NT2/D1 (cell line): ENCODE data around the gene SNCAIP.

Experiments used
- DNase-seq: peaks from one replicate; pipeline ENCODE4 v3.0.0-alpha.2; 2011; ENCODE audit warnings: low read depth, low spot score
- H3K27me3 ChIP-seq: 2 replicates; pipeline ENCODE4 v1.6.0; 2011; ENCODE audit warnings: mild to moderate bottlenecking; ENCODE audit not compliant: insufficient read length, insufficient read depth
- H3K36me3 ChIP-seq: 2 replicates; pipeline ENCODE4 v1.6.1; 2011; ENCODE audit warnings: mild to moderate bottlenecking, low read length, mixed read lengths; ENCODE audit not compliant: insufficient read depth, insufficient read length
- H3K4me1 ChIP-seq: 2 replicates; pipeline ENCODE4 v1.5.1; 2011; ENCODE audit not compliant: insufficient read depth, insufficient read length
- H3K4me3 ChIP-seq: 2 replicates; pipeline ENCODE4 v1.5.1; 2011; ENCODE audit warnings: low read depth; ENCODE audit not compliant: insufficient read length
- H3K9ac ChIP-seq: 2 replicates; pipeline ENCODE4 v1.6.0; 2011; ENCODE audit warnings: low read depth; ENCODE audit not compliant: insufficient read length
- H3K9me3 ChIP-seq: 2 replicates; pipeline ENCODE4 v1.5.1; 2011; ENCODE audit warnings: mild to moderate bottlenecking, low read length; ENCODE audit not compliant: insufficient read depth
- SUZ12 ChIP-seq: IDR thresholded peaks from 2 replicates; pipeline ENCODE4 v1.6.1; 2011; ENCODE audit not compliant: insufficient read length, insufficient read depth; ENCODE audit errors: extremely low read depth
- YY1 ChIP-seq: IDR thresholded peaks from 2 replicates; pipeline ENCODE4 v1.6.1; 2011; ENCODE audit not compliant: insufficient read length, insufficient read depth
- ZNF274 ChIP-seq: IDR thresholded peaks from 2 replicates; pipeline ENCODE4 v1.6.1; 2011; ENCODE audit warnings: mild to moderate bottlenecking, low read depth, low read length

The SNCAIP gene

GRCh38 chr5:122462486-122462885, 150.4 kb downstream of the SNCAIP start:
- Histone ChIP-seq H3K4me1 (no peaks in the 10 kb centered on the region), H3K4me3 (no peak overlapping the region), H3K27me3 (no peaks in the 10 kb centered on the region), H3K9ac (no peak overlapping the region), H3K36me3 (no peaks in the 10 kb centered on the region), H3K9me3 (no peaks in the 10 kb centered on the region)
- no peak for DNase-seq
- TF ChIP-seq ZNF274 (no peak), SUZ12 (no peak), YY1 (no peak)

DNA sequence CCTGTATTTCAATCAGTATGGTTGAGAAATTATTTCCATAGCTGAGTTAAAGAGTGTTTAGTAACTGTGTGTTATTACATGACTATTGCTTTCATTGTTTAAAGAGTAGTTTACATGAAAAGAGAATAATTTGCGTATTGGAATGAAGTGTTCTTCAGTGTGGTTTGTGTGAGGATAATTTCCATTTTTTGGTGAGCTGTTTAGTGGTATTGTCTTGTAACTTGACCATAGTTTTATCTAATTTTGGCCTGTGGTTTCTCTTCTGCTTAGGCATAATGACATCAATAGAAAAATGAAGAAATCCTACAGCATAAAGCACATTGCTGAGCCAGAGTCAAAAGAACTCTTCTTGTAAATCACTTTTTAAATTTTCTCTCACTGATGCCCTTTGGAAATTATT, 151.2 kb downstream of the SNCAIP start:
- H3K9me3 ChIP-seq: no peaks in the 10 kb centered on the region
- DNase-seq: no peak
- H3K4me1 ChIP-seq: no peaks in the 10 kb centered on the region
- no peaks in the 10 kb centered on the region for H3K27me3 ChIP-seq
- TF ChIP-seq ZNF274 (no peak), SUZ12 (no peak), YY1 (no peak)
- H3K4me3 ChIP-seq: no peak overlapping the region
- no peaks in the 10 kb centered on the region for H3K36me3 ChIP-seq
- H3K9ac ChIP-seq: no peak overlapping the region

GRCh38 chr5:122464191-122464590, 152.2 kb downstream of the SNCAIP start:
- DNase-seq: no peak
- Histone ChIP-seq H3K36me3 (no peaks in the 10 kb centered on the region), H3K9me3 (no peaks in the 10 kb centered on the region), H3K9ac (no peak overlapping the region), H3K4me3 (no peak overlapping the region), H3K4me1 (no peaks in the 10 kb centered on the region), H3K27me3 (no peaks in the 10 kb centered on the region)
- TF ChIP-seq ZNF274 (no peak), SUZ12 (no peak), YY1 (no peak)

DNA sequence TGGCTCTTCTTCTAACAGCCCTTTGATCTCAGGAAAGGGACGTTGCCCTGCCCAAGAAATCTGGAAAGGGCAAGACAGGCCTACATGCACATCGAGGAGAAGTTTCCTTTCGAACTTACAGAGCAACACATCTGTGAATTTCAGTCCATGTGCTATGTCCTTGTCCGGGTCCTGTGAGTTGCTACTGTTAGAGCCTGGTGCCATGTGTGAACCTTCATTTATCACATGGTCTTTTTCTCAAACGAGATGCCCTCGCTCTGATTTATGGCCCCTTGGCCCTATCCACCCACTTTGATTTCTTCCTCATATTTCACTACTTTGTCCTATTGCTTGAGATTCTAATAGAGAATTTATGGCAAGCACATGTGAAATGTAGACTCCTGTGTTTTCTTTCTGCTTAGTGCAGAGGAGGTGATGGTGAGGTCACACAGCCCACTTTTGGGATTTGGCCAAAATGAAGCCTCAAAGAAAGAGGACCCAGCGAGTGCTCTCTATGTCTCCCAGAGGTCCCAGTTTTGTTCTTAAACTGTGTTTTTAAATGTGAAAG, 153.1 kb downstream of the SNCAIP start:
- TF ChIP-seq YY1: no peak
- TF ChIP-seq ZNF274: no peak
- no peak for TF ChIP-seq SUZ12
- H3K9me3 ChIP-seq: no peaks in the 10 kb centered on the region
- no peak overlapping the region for H3K4me3 ChIP-seq
- DNase-seq: no peak
- no peaks in the 10 kb centered on the region for H3K27me3 ChIP-seq
- no peaks in the 10 kb centered on the region for H3K36me3 ChIP-seq
- H3K4me1 ChIP-seq: no peaks in the 10 kb centered on the region
- no peak overlapping the region for H3K9ac ChIP-seq

DNA sequence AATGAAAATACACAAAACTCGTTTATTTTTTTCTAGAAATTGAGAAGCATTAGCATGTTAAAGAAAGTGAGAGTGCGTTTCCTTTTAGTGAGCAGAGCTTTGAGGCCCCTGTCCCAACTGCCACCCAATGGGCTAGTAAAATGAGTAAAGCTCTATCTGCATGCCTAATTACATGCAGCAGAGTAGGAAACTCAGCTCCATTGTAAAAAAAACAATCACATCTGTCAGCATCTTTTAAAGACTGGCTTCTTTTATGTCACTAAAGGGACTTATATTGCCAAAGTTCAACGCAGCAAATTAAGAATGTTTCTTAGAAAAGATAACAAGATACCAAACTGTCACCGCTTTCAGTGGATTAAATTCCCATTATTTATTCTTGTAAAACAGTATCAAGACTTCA, 154.0 kb downstream of the SNCAIP start:
- TF ChIP-seq YY1: no peak

DNA sequence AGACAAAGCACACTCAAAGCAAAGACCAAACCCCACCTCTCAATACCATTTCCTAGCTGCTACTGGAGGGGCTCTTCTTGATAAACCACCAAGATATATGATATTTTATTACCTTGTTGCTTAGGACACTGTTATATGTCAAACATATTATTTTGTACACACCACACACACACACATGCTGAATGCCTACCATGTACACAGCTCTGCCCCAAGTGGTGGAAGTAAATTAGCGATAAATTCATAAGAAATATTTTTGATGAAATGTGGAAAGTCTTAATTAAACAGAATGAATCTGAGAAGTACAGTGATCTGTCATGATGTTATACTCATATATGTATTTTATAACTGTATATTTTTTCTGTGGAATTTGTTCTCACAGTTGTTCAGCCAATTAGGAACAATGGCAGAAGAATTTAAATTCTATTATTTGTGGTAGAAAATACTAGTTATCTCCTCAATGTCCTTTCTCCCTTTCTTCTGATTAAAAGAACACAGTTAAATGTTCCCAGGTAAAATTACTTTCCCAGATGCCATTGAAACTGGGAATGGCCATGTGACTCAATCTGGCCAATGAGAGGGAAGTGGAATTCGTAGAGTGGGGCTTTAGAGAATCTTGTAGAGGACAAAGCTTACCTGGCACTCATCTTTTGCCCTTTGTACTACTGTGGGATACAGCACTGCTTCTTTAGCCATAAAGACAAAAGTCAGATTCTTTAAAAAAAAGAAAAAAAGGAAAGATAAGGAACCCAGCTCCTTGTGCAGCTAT, 156.5 kb downstream of the SNCAIP start:
- no peak for TF ChIP-seq YY1
- TF ChIP-seq ZNF274: no peak
- TF ChIP-seq SUZ12: no peak
- H3K9ac ChIP-seq: no peak overlapping the region
- H3K4me1 ChIP-seq: peaks cover 3% of the 10 kb centered on the region
- no peak for DNase-seq
- H3K9me3 ChIP-seq: no peaks in the 10 kb centered on the region
- H3K27me3 ChIP-seq: no peaks in the 10 kb centered on the region
- no peak overlapping the region for H3K4me3 ChIP-seq
- H3K36me3 ChIP-seq: no peaks in the 10 kb centered on the region

More for the DNA sequence above, 154.0 kb downstream of the SNCAIP start:
- H3K9ac ChIP-seq: no peak overlapping the region
- no peaks in the 10 kb centered on the region for H3K4me1 ChIP-seq
- H3K27me3 ChIP-seq: no peaks in the 10 kb centered on the region
- no peaks in the 10 kb centered on the region for H3K9me3 ChIP-seq
- no peaks in the 10 kb centered on the region for H3K36me3 ChIP-seq
- no peak overlapping the region for H3K4me3 ChIP-seq
- no peak for DNase-seq

GRCh38 chr5:122469384-122469919, 157.4 kb downstream of the SNCAIP start:
- H3K4me1 ChIP-seq: peaks cover 6% of the 10 kb centered on the region
- no peak for TF ChIP-seq ZNF274
- TF ChIP-seq YY1: no peak
- no peak for TF ChIP-seq SUZ12
- H3K36me3 ChIP-seq: no peaks in the 10 kb centered on the region
- no peak overlapping the region for H3K4me3 ChIP-seq
- no peak overlapping the region for H3K9ac ChIP-seq
- DNase-seq: no peak
- no peaks in the 10 kb centered on the region for H3K9me3 ChIP-seq
- no peaks in the 10 kb centered on the region for H3K27me3 ChIP-seq
